Lower leg skin (tissue), 3 donors: ENCODE measurements around the gene LRRC32.

Source experiments
- POLR2A ChIP-seq, 2 donors: fragments of 450-650 bp; IDR thresholded peaks; one replicate each; pipeline ENCODE4 v1.6.1; 2016 to 2017; ENCODE audit warnings: antibody characterized with exemption in 2 of 2, mild to moderate bottlenecking in 1 of 2, moderate library complexity in 1 of 2
- TF ChIP-seq, protein P1 (sequence below), 3 donors: fragments of 450-650 bp; IDR thresholded peaks; one replicate each; pipeline ENCODE4 v1.5.1; 2016; ENCODE audit warnings: antibody characterized with exemption in 3 of 3, mild to moderate bottlenecking in 3 of 3, moderate library complexity in 2 of 3

DNA sequence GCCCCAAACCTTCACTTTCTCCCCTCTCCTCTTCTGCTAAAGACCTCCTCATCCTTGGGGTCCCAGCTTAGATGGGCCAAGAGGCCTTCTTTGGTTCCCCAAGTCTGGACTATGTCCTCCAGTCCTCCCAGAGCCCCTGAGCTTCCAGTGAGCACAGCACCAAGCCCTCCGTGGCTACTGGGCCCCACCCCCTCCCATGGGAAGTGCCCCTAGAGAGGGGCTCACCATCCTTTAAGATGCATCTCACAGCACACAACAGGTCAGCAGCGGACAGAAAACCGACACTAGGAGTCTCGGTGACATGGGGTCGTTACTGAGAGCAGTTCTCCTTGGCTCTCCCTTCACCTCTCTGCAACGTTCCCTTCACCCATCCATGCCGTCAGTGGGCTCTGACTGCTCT is 2.7 kb downstream of the LRRC32 start:
- TF ChIP-seq, protein P1, sequence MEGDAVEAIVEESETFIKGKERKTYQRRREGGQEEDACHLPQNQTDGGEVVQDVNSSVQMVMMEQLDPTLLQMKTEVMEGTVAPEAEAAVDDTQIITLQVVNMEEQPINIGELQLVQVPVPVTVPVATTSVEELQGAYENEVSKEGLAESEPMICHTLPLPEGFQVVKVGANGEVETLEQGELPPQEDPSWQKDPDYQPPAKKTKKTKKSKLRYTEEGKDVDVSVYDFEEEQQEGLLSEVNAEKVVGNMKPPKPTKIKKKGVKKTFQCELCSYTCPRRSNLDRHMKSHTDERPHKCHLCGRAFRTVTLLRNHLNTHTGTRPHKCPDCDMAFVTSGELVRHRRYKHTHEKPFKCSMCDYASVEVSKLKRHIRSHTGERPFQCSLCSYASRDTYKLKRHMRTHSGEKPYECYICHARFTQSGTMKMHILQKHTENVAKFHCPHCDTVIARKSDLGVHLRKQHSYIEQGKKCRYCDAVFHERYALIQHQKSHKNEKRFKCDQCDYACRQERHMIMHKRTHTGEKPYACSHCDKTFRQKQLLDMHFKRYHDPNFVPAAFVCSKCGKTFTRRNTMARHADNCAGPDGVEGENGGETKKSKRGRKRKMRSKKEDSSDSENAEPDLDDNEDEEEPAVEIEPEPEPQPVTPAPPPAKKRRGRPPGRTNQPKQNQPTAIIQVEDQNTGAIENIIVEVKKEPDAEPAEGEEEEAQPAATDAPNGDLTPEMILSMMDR (IDR thresholded peaks at IDR 0.05) = no peak
- no peak for TF ChIP-seq POLR2A (IDR thresholded peaks at IDR 0.05)
